ENCODE data around the gene PROC. TPM values are rescaled to one million over a fixed set of nuclear protein-coding genes. Genes with fewer than 3 reads are reported as not detected.

PROC gene
- total and polyA plus RNA-seq, 2 of the 4 experiments (the other 2 are of a cell fraction): 0.07 TPM; not detected in 1

GRCh38 chr2:127415593-127416505 is 2.4 kb upstream of the PROC start:
- Histone ChIP-seq H3K4me1 (ENCODE audit: control insufficient read depth, insufficient read depth, low read length) (peaks cover 16% of the 10 kb centered on the region), H2BK15ac (ENCODE audit: low read depth, low read length) (0 out of 3 replicates have a peak overlapping the region, but pooled peaks have one; percentile 68), H4K8ac (ENCODE audit: low read depth in 2 of 2, low read length in 2 of 2) (no peak overlapping the region; a peak in 1 of 4 replicates), H3K9me3 (ENCODE audit: control insufficient read depth, insufficient read depth, low read length) (no peaks in the 10 kb centered on the region), H3K27me3 (ENCODE audit: control insufficient read depth, insufficient read depth, low read length) (peaks cover 3% of the 10 kb centered on the region; the same call in 1 of the 2 replicates), H3K27ac (ENCODE audit: insufficient read depth, low read length) (no peak overlapping the region), H3K23ac (ENCODE audit: low read depth, low read length) (no peak overlapping the region), H3K14ac (replicated peaks; ENCODE audit: low read depth, low read length) (0 out of 2 replicates have a peak overlapping the region, but pooled peaks have one; percentile 35), H3K9ac (ENCODE audit: low read depth, low read length) (no peak overlapping the region), H2BK20ac (ENCODE audit: low read depth, low read length) (peak overlapping the region; percentile 33; the same call in 1 of the 2 replicates), H2BK5ac (ENCODE audit: low read depth, low read length, poor library complexity, severe bottlenecking) (no peak overlapping the region), H3K4me2 (ENCODE audit: low read depth, low read length) (no peak overlapping the region), H3K18ac (ENCODE audit: low read depth, low read length) (no peak overlapping the region), H2AFZ (replicated peaks; ENCODE audit: low read length, poor library complexity) (peak overlapping the region; percentile 75), H3K4ac (ENCODE audit: low read depth, low read length) (peak overlapping the region; percentile 64), H2BK120ac (ENCODE audit: low read depth, low read length) (peak overlapping the region; percentile 13; the same call in 1 of the 2 replicates), H3K4me3 (ENCODE audit: insufficient read depth, low read depth, low read length) (no peak overlapping the region), H2AK9ac (replicated peaks; ENCODE audit: low read depth, low read length, poor library complexity) (no peak overlapping the region), H2AK5ac (ENCODE audit: low read depth, low read length) (peak overlapping the region; percentile 63), H3K79me1 (ENCODE audit: low read depth in 1 of 2, low read length in 2 of 2) (peaks cover 0 to 4% of the 10 kb centered on the region in 2 experiments; a peak in 1 of 4 replicates), H4K20me1 (ENCODE audit: insufficient read depth, low read length) (no peaks in the 10 kb centered on the region), H4K91ac (ENCODE audit: insufficient read depth, low read depth, low read length) (no peak overlapping the region), H3K36me3 (ENCODE audit: control insufficient read depth, insufficient read depth, low read length) (no peaks in the 10 kb centered on the region), H3K9me1 (ENCODE audit: insufficient read depth, low read length) (peaks cover 20% of the 10 kb centered on the region; the same call in 1 of the 2 replicates), H4K5ac (ENCODE audit: low read depth, low read length) (no peak overlapping the region), H3K56ac (ENCODE audit: extremely low read depth, insufficient read depth, low read length) (no peak overlapping the region)
- intact Hi-C loops (cut with micrococcal nuclease): no loop called here
- WGBS, 2 experiments (ENCODE audit: extremely low coverage in 2 of 2, insufficient read length in 1 of 2): 38% methylated on average over 37 of the region's 55 CpGs; no CpG with 5 or more reads in 1 of the 2 experiments
- no TSS peak for BruUV-seq (replicated peaks)
- in situ Hi-C loops (cut with MboI; ENCODE audit: low sequenced_read_pairs): no loop called here
- ChIA-PET CTCF (interaction anchor here (1.0 to 1.1 kb wide), 2 partner anchors 9 to 17 kb away, joined by 3 to 4 read pairs; no protein-coding TSS in a partner anchor), POLR2A (ENCODE audit: unreplicated experiment) (no interaction called here)
- ATAC-seq (ENCODE audit: low read depth) (no peak), DNase-seq (no peak)
- TF ChIP-seq CTCF (conservative IDR thresholded peaks at IDR 0.05; ENCODE audit: low read depth, low read length) (0 out of 2 replicates have a peak, but pooled peaks have one; percentile 10), RCOR1 (IDR thresholded peaks at IDR 0.05; ENCODE audit: insufficient replicate concordance, low read length) (no peak)
- dilution Hi-C loops (cut with HindIII; ENCODE audit: low sequenced_read_pairs, unreplicated experiment): no loop called here

All from IMR-90 (cell line).